ENCODE measurements around the gene RBM4B.
"Not testable (repeated sequence)": the region's sequence is repeated elsewhere in the genome, so short reads cannot be mapped to it uniquely, and the experiment has no call there.

RBM4B gene, protein sequence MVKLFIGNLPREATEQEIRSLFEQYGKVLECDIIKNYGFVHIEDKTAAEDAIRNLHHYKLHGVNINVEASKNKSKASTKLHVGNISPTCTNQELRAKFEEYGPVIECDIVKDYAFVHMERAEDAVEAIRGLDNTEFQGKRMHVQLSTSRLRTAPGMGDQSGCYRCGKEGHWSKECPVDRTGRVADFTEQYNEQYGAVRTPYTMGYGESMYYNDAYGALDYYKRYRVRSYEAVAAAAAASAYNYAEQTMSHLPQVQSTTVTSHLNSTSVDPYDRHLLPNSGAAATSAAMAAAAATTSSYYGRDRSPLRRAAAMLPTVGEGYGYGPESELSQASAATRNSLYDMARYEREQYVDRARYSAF

DNA sequence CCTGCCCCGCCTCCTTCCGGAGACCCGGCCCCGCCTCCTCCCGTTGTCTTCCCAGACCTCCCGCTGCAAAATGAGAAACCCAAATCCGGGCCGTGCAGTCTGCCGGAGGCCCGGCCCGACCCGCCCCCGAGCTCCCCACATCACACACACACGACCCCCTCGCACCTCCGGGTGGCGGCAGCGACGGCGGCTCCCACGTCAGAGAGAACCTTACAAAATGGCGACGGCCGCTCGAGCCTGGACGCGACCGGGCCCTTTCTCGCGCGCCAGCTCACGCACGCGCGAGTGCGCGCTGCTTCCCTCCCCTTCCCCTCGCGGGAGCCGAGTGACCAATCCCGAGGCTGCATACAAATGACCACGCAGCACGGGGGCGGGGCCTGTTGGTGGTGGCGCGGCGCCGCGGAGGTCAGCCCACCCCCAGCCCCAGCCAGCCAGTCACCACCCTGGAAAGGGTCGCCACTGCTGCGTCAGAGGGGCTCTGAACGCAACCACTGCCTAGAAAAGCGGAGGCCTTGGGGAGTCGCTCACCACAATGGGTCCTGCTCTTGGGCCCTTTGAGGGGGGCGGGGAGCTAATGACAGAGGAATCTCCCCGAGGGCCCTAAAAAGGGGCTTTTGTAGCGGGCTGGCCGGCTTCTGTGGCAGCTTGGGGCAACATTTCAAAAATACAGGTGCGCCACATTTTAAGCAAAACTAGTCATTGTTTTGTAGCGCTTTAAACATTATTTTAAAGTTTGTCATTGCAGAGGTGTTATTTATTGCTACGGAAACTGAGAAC, at the start of gene RBM4B:
TSS of gene RBM4B (minus strand) at position 289 of the 777 bp plus-strand sequence. CDS start 808 bp downstream, outside the sequence.
- peaks cover 6% of the 10 kb centered on the region for H3K79me2 ChIP-seq (ENCODE audit: insufficient read depth, low read length)
- peak within 1 kb of the TSS; percentile 93 for H3K27ac ChIP-seq (ENCODE audit: low read depth, low read length, poor library complexity, severe bottlenecking)
- H2AFZ ChIP-seq (ENCODE audit: low read length) = no peak within 1 kb of the TSS; the same call in 1 of the 2 replicates
- peaks cover 4% of the 10 kb centered on the region; the same call in 1 of the 2 replicates for H3F3A ChIP-seq (ENCODE audit: insufficient read depth, low read length)
- no peaks in the 10 kb centered on the region for H4K20me1 ChIP-seq (ENCODE audit: insufficient read depth, low read length)
- H3K9me2 ChIP-seq (ENCODE audit: low read depth, low read length) = no peaks in the 10 kb centered on the region
- peak within 1 kb of the TSS; percentile 74 for H3K4me3 ChIP-seq (ENCODE audit: low read depth, low read length, poor library complexity, severe bottlenecking)
- H3K27me3 ChIP-seq (ENCODE audit: insufficient read depth, low read length) = no peaks in the 10 kb centered on the region
- H3K4me2 ChIP-seq (ENCODE audit: low read length) = peak within 1 kb of the TSS; percentile 98
- H3K9me3 ChIP-seq (ENCODE audit: low read length) = peaks cover 5% of the 10 kb centered on the region; the same call in 1 of the 2 replicates
- H3K36me3 ChIP-seq (ENCODE audit: insufficient read depth, low read length) = peaks cover 21% of the 10 kb centered on the region
- H3K9ac ChIP-seq (ENCODE audit: low read length) = peak within 1 kb of the TSS; percentile 76
- TF ChIP-seq, protein P1, sequence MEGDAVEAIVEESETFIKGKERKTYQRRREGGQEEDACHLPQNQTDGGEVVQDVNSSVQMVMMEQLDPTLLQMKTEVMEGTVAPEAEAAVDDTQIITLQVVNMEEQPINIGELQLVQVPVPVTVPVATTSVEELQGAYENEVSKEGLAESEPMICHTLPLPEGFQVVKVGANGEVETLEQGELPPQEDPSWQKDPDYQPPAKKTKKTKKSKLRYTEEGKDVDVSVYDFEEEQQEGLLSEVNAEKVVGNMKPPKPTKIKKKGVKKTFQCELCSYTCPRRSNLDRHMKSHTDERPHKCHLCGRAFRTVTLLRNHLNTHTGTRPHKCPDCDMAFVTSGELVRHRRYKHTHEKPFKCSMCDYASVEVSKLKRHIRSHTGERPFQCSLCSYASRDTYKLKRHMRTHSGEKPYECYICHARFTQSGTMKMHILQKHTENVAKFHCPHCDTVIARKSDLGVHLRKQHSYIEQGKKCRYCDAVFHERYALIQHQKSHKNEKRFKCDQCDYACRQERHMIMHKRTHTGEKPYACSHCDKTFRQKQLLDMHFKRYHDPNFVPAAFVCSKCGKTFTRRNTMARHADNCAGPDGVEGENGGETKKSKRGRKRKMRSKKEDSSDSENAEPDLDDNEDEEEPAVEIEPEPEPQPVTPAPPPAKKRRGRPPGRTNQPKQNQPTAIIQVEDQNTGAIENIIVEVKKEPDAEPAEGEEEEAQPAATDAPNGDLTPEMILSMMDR (IDR thresholded peaks at IDR 0.05; ENCODE audit: low read length) = no peak
- no peak for TF ChIP-seq EZH2 (IDR thresholded peaks at IDR 0.05; ENCODE audit: borderline replicate concordance, low read length)
- H3K4me1 ChIP-seq (ENCODE audit: insufficient read depth, low read length, severe bottlenecking) = peaks cover 48% of the 10 kb centered on the region

DNA sequence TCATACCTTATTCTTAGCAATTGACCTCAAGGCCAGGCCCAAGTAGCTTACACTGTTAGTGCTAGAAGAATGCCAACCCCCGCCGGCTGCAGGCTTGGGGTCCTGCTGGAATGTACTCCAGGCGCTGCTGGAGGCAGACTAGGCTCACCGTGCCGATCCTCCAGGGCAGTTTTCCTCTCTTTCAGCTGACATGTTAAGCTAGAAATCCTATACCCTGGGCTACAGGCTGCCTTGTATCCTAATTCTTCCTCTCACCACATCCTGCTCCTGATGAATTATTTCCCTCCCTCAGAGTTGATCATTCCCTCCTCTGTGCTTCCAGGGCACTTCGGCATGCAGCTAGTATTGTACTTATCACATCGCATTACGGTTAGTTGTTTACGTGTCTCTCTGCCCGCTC, 48.0 kb upstream of the RBM4B start:
- H2AFZ ChIP-seq (ENCODE audit: low read length) = no peak overlapping the region
- H3K79me2 ChIP-seq (ENCODE audit: insufficient read depth, low read length) = no peaks in the 10 kb centered on the region
- H3K27me3 ChIP-seq (ENCODE audit: insufficient read depth, low read length) = no peaks in the 10 kb centered on the region
- H4K20me1 ChIP-seq (ENCODE audit: insufficient read depth, low read length) = no peaks in the 10 kb centered on the region
- no peaks in the 10 kb centered on the region for H3F3A ChIP-seq (ENCODE audit: insufficient read depth, low read length)
- no peaks in the 10 kb centered on the region for H3K36me3 ChIP-seq (ENCODE audit: insufficient read depth, low read length)
- no peak overlapping the region for H3K4me2 ChIP-seq (ENCODE audit: low read length)
- H3K4me1 ChIP-seq (ENCODE audit: insufficient read depth, low read length, severe bottlenecking) = peaks cover 36% of the 10 kb centered on the region
- H3K9ac ChIP-seq (ENCODE audit: low read length) = no peak overlapping the region
- H3K4me3 ChIP-seq (ENCODE audit: low read depth, low read length, poor library complexity, severe bottlenecking) = no peak overlapping the region
- no peak overlapping the region for H3K27ac ChIP-seq (ENCODE audit: low read depth, low read length, poor library complexity, severe bottlenecking)
- H3K9me3 ChIP-seq (ENCODE audit: low read length) = no peaks in the 10 kb centered on the region
- H3K9me2 ChIP-seq (ENCODE audit: low read depth, low read length) = no peaks in the 10 kb centered on the region
- TF ChIP-seq, protein P1 (IDR thresholded peaks at IDR 0.05; ENCODE audit: low read length) = no peak
- TF ChIP-seq EZH2 (IDR thresholded peaks at IDR 0.05; ENCODE audit: borderline replicate concordance, low read length) = no peak

DNA sequence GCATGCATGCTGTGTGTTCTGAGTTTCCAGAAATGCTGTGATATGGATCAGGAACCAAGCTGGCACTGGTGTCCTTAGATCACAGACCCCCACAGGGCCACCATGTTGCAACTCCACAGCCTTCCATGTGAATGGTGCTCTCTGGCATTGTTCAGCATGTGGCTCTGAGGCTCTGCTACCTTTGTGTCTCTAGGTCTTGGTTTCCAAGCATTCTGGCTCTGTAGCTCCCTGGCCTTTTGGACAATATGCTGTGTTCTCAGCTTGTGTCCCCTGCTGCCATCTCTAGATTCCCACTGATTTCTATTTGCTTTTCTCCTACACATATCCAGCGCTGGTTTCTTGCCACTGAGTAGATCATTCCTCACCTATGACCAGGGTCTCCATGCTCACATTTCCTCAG, 47.4 kb upstream of the RBM4B start:
- Histone ChIP-seq H3K27ac (ENCODE audit: low read depth, low read length, poor library complexity, severe bottlenecking) (no peak overlapping the region), H3K9me2 (ENCODE audit: low read depth, low read length) (no peaks in the 10 kb centered on the region), H3K36me3 (ENCODE audit: insufficient read depth, low read length) (no peaks in the 10 kb centered on the region), H3K4me1 (ENCODE audit: insufficient read depth, low read length, severe bottlenecking) (peaks cover 41% of the 10 kb centered on the region), H3K4me3 (ENCODE audit: low read depth, low read length, poor library complexity, severe bottlenecking) (no peak overlapping the region), H3K4me2 (ENCODE audit: low read length) (no peak overlapping the region), H3K9me3 (ENCODE audit: low read length) (no peaks in the 10 kb centered on the region), H3K9ac (ENCODE audit: low read length) (no peak overlapping the region), H3F3A (ENCODE audit: insufficient read depth, low read length) (no peaks in the 10 kb centered on the region), H2AFZ (ENCODE audit: low read length) (no peak overlapping the region), H4K20me1 (ENCODE audit: insufficient read depth, low read length) (no peaks in the 10 kb centered on the region), H3K27me3 (ENCODE audit: insufficient read depth, low read length) (no peaks in the 10 kb centered on the region), H3K79me2 (ENCODE audit: insufficient read depth, low read length) (no peaks in the 10 kb centered on the region)
- TF ChIP-seq, protein P1 (IDR thresholded peaks at IDR 0.05; ENCODE audit: low read length) = no peak
- no peak for TF ChIP-seq EZH2 (IDR thresholded peaks at IDR 0.05; ENCODE audit: borderline replicate concordance, low read length)

DNA sequence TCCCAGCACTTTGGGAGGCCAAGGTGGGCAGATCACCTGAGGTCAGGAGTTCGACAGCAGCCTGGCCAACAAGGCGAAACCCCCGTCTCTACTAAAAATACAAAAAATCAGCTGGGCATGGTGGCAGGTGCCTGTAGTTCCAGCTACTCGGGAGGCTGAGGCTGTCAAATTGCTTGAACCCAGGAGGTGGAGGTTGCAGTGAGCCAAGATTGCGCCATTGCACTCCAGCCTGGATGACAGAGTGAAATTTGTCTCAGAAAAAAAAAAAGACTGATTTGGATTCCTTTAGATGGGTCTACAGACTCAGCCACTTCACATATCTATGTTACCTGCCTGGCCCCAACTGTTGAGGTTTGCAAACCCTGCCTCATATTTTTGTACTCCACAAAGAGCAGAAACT, 46.5 kb upstream of the RBM4B start:
- H3K4me2 ChIP-seq (ENCODE audit: low read length) = not testable (repeated sequence)
- H3K4me1 ChIP-seq (ENCODE audit: insufficient read depth, low read length, severe bottlenecking) = peaks cover 43% of the 10 kb centered on the region

More for the DNA sequence above, 46.5 kb upstream of the RBM4B start:
- not testable (repeated sequence) for H3K4me3 ChIP-seq (ENCODE audit: low read depth, low read length, poor library complexity, severe bottlenecking); H3K9ac ChIP-seq (ENCODE audit: low read length); H3F3A ChIP-seq (ENCODE audit: insufficient read depth, low read length); H3K27me3 ChIP-seq (ENCODE audit: insufficient read depth, low read length); H3K9me3 ChIP-seq (ENCODE audit: low read length); H3K9me2 ChIP-seq (ENCODE audit: low read depth, low read length); H3K27ac ChIP-seq (ENCODE audit: low read depth, low read length, poor library complexity, severe bottlenecking); H3K79me2 ChIP-seq (ENCODE audit: insufficient read depth, low read length); H2AFZ ChIP-seq (ENCODE audit: low read length); H3K36me3 ChIP-seq (ENCODE audit: insufficient read depth, low read length); H4K20me1 ChIP-seq (ENCODE audit: insufficient read depth, low read length)

Data from OCI-LY1 (cell line).